Pancreas (tissue), 10 donors: ENCODE data around the gene TNFRSF1A. TPM values are rescaled to one million over a fixed set of nuclear protein-coding genes. Genes with fewer than 3 reads are reported as not detected.

Experiments used
- ATAC-seq, 4 donors: fragments of 200-7000 bp; cut with Tn5 transposase; one replicate each; pipeline versions ENCODE4 v1.8.0 to v1.9.1; 2020; ENCODE audit warnings: mild to moderate bottlenecking in 4 of 4, moderate library complexity in 4 of 4
- DNase-seq, 6 donors: peaks; one replicate each; pipeline ENCODE4 v3.0.0-alpha.2; 2020
- FAIRE-seq: peaks from 2 replicates; lab custom pipeline; 2012; peaks lifted over from hg19 to GRCh38; lab: Jason Lieb, UNC
- H3K27ac ChIP-seq, 4 donors: fragments of 200-600 bp; sonication (generic); 1 replicate in 3 of 4; 2 replicates in 1 of 4; pipeline versions ENCODE4 v1.5.0 to v1.8.0; 2020
- H3K27me3 ChIP-seq, 4 donors: fragments of 200-600 bp; one replicate each; pipeline ENCODE4 v1.8.0; 2021
- H3K36me3 ChIP-seq, 3 donors: fragments of 200-600 bp; sonication (generic) in 1 of 3; one replicate each; pipeline versions ENCODE4 v1.5.0 to v1.8.0; 2020 to 2021
- H3K4me1 ChIP-seq, 3 donors: fragments of 200-600 bp; one replicate each; pipeline ENCODE4 v1.8.0; 2021
- H3K4me3 ChIP-seq, 4 donors: fragments of 200-600 bp; sonication (generic) in 2 of 4; one replicate each; pipeline versions ENCODE4 v1.5.0 to v1.8.0; 2020 to 2021
- H3K9me3 ChIP-seq, 4 donors: fragments of 200-600 bp; one replicate each; pipeline ENCODE4 v1.8.0; 2021
- CTCF ChIP-seq, 4 donors: fragments of 200-600 bp; sonication (generic) in 3 of 4; IDR thresholded peaks; one replicate each; pipeline versions ENCODE4 v1.5.0 to v1.8.0; 2021; ENCODE audit warnings: antibody characterized with exemption in 4 of 4
- WGBS, 2 donors: extraction: QIAGEN DNeasy Blood & Tissue Kit; methylation state at CpG; one replicate each; pipeline ENCODE4 v1.1.7; 2013; 5-methylcytosine and 5-hydroxymethylcytosine counted together
- intact Hi-C, 3 donors: fragments of 100-400 bp; cut with DNase I; formaldehyde crosslinking; loops; one replicate each; pipeline versions ENCODE4 v1.11.1 to v1.14.2; 2022
- polyA plus RNA-seq, 2 donors: library from polyadenylated mRNA; stranded (reverse); fragments of 200-250 nt; gene quantifications; one replicate each; pipeline ENCODE4 v1.2.3, GENCODE V29; 2013
- total RNA-seq, 6 donors: library from RNA; stranded (reverse); fragmentation: NEBNext Ultra II Directional in 4 of 6; extraction: Animal tissue kit (Norgen Biotek cat#: 25700) in 4 of 6; gene quantifications; one replicate each; pipeline versions ENCODE4 v1.2.1 to v1.2.4, GENCODE V29; 2021 to 2023
- donor health status: healthy with polysubstance abuse.
- donor health status: DM: no; HTN: no; CAD: no; lungs with moderate emphysema.
- donor health status: DM: no; HTN: no; CAD: no.
- donor health status: control.
- donor health status: control.
- donor health status: Bipolar disorder and iron deficiency.
- donor health status: DM: yes; HTN: yes; CAD: no.
- donor health status: DM: no; HTN: no; CAD: no.
- donor health status: DM: no; HTN: no; CAD: no.
- donor health status: DM: yes; HTN: yes; CAD: no.

The TNFRSF1A gene
- total and polyA plus RNA-seq, 8 donors, result 23.5 to 68.1 (median 36.6) TPM

GRCh38 chr12:6307529-6307928, 34.3 kb downstream of the TNFRSF1A start:
- DNase-seq, result peak in 2 of 6 donors; percentile 27
- no peaks in the 10 kb centered on the region for H3K36me3 ChIP-seq
- intact Hi-C loops, result no loop called here
- 73 to 86% methylated on average over 5 of the region's 5 CpGs for WGBS, 2 donors
- H3K27me3 ChIP-seq, result no peaks in the 10 kb centered on the region
- TF ChIP-seq CTCF (IDR thresholded peaks at IDR 0.05), result no peak
- H3K4me3 ChIP-seq, result no peak overlapping the region
- H3K4me1 ChIP-seq, result peaks cover 0 to 3% (median 0%) of the 10 kb centered on the region in 3 donors
- no peak for ATAC-seq
- H3K9me3 ChIP-seq, result no peaks in the 10 kb centered on the region
- no peak overlapping the region for H3K27ac ChIP-seq
- no peak for FAIRE-seq

- DNase-seq, result peak in 1 of 6 donors; percentile 26
Observed at GRCh38 chr12:6306599-6307220, 35.2 kb downstream of the TNFRSF1A start.

GRCh38 chr12:6306151-6306550, 35.7 kb downstream of the TNFRSF1A start:
- intact Hi-C loops, result no loop called here
- Histone ChIP-seq H3K9me3 (no peaks in the 10 kb centered on the region), H3K27me3 (no peaks in the 10 kb centered on the region), H3K27ac (no peak overlapping the region), H3K4me1 (no peaks in the 10 kb centered on the region), H3K36me3 (no peaks in the 10 kb centered on the region), H3K4me3 (no peak overlapping the region)
- FAIRE-seq (no peak), DNase-seq (peak in 1 of 6 donors; percentile 14), ATAC-seq (no peak)
- 72 to 85% methylated on average over 6 of the region's 6 CpGs for WGBS, 2 donors
- TF ChIP-seq CTCF (IDR thresholded peaks at IDR 0.05), result no peak

More at GRCh38 chr12:6306599-6307220, 35.2 kb downstream of the TNFRSF1A start:
- no peak for FAIRE-seq
- H3K4me1 ChIP-seq, result no peaks in the 10 kb centered on the region
- ATAC-seq, result no peak
- H3K36me3 ChIP-seq, result no peaks in the 10 kb centered on the region
- intact Hi-C loops, result no loop called here
- 88 to 92% methylated on average over 11 of the region's 11 CpGs for WGBS, 2 donors
- no peak for TF ChIP-seq CTCF (IDR thresholded peaks at IDR 0.05)
- no peaks in the 10 kb centered on the region for H3K9me3 ChIP-seq
- H3K27ac ChIP-seq, result no peak overlapping the region
- H3K4me3 ChIP-seq, result no peak overlapping the region
- H3K27me3 ChIP-seq, result no peaks in the 10 kb centered on the region

- intact Hi-C loops, result no loop called here
- DNase-seq, result peak in 1 of 6 donors; percentile 21
- FAIRE-seq, result no peak
- Histone ChIP-seq H3K4me3 (no peak overlapping the region), H3K27me3 (no peaks in the 10 kb centered on the region), H3K4me1 (no peaks in the 10 kb centered on the region), H3K36me3 (no peaks in the 10 kb centered on the region), H3K9me3 (no peaks in the 10 kb centered on the region), H3K27ac (no peak overlapping the region)
- 80 to 87% methylated on average over 5 of the region's 5 CpGs for WGBS, 2 donors
- TF ChIP-seq CTCF (IDR thresholded peaks at IDR 0.05), result no peak
- no peak for ATAC-seq
Observed at GRCh38 chr12:6303071-6303470, 38.8 kb downstream of the TNFRSF1A start.

GRCh38 chr12:6302621-6303020, 39.3 kb downstream of the TNFRSF1A start:
- H3K9me3 ChIP-seq, result no peaks in the 10 kb centered on the region
- H3K27ac ChIP-seq, result no peak overlapping the region
- no peak overlapping the region for H3K4me3 ChIP-seq
- no peak for DNase-seq
- no peaks in the 10 kb centered on the region for H3K27me3 ChIP-seq
- WGBS, 2 donors, result 87 to 91% methylated on average over 3 of the region's 3 CpGs
- no peak for FAIRE-seq
- H3K4me1 ChIP-seq, result no peaks in the 10 kb centered on the region
- H3K36me3 ChIP-seq, result no peaks in the 10 kb centered on the region
- intact Hi-C loops, result no loop called here
- no peak for ATAC-seq
- no peak for TF ChIP-seq CTCF (IDR thresholded peaks at IDR 0.05)
